ENCODE measurements around the gene ABCC12. TPM values are rescaled to one million over a fixed set of nuclear protein-coding genes. Genes with fewer than 3 reads are reported as not detected.

ABCC12 gene
- total and polyA plus RNA-seq, 2 donors (not counting 3 experiments of a cell fraction or from before 2014, with no cell fraction given): not detected

DNA sequence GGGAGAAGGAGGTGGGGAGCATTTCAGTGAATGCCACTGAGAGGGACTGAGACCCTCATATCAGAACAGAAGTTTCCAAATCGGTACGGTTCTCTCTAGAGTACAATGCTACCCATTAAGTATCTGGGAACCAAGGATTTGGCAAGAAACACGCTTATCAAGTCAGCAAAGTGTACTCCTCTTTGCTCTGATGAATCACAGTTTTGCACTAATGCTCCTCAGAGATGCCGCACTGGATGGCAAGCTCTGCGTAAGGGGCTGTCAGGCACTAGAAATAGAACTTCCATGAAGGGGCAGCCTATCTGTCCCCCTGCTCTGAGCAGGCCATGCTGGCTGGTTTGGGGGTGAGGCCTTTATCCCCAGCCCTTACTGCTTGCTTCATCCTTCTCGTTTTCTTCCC, 4.8 kb upstream of the ABCC12 start:
- POLR2A ChIA-PET: no interaction called here
- no peak for FAIRE-seq
- Histone ChIP-seq H3K36me3 (ENCODE audit: control insufficient read depth in 2 of 2, extremely low read depth in 1 of 2, insufficient read depth in 2 of 2, low read length in 2 of 2) (no peaks in the 10 kb centered on the region), H3K4me2 (ENCODE audit: insufficient read depth, low read length) (no peak overlapping the region), H2AFZ (ENCODE audit: low read depth, low read length) (no peak overlapping the region), H3K79me2 (ENCODE audit: control insufficient read depth, insufficient read depth, low read length) (no peaks in the 10 kb centered on the region), H3K27ac (ENCODE audit: insufficient read depth, low read depth, low read length) (no peak overlapping the region), H3K4me1 (ENCODE audit: control insufficient read depth, extremely low read depth, insufficient read depth, low read length) (peaks cover 2% of the 10 kb centered on the region), H3K9ac (replicated peaks; ENCODE audit: extremely low read depth, insufficient read depth, low read length) (no peak overlapping the region), H3K4me3 (replicated peaks in 1 of 3; ENCODE audit: insufficient read depth in 1 of 3, low read depth in 1 of 3, low read length in 3 of 3) (no peak overlapping the region), H3K9me3 (replicated peaks; ENCODE audit: control insufficient read depth, insufficient read depth, low read length) (no peaks in the 10 kb centered on the region), H3K9me1 (replicated peaks; ENCODE audit: control insufficient read depth, extremely low read depth, insufficient read depth, low read length) (no peaks in the 10 kb centered on the region), H4K20me1 (replicated peaks; ENCODE audit: control insufficient read depth, extremely low read depth, insufficient read depth, low read length) (no peaks in the 10 kb centered on the region), H3K27me3 (ENCODE audit: control insufficient read depth in 2 of 2, insufficient read depth in 2 of 2, low read length in 2 of 2) (no peaks in the 10 kb centered on the region)
- CTCF ChIA-PET: interaction anchor here (2.9 to 8.7 kb wide), 3 partner anchors 1018 to 1123 kb away, joined by 16 to 91 read pairs (median 21); partner anchors contain the start of gene NETO2
- DNase-seq (ENCODE audit: low read depth, low spot score): no peak
- dilution Hi-C loops (cut with MboI; ENCODE audit: extremely low pct_ligation_motif_present, low sequenced_read_pairs): no loop called here
- TF ChIP-seq, protein P1, sequence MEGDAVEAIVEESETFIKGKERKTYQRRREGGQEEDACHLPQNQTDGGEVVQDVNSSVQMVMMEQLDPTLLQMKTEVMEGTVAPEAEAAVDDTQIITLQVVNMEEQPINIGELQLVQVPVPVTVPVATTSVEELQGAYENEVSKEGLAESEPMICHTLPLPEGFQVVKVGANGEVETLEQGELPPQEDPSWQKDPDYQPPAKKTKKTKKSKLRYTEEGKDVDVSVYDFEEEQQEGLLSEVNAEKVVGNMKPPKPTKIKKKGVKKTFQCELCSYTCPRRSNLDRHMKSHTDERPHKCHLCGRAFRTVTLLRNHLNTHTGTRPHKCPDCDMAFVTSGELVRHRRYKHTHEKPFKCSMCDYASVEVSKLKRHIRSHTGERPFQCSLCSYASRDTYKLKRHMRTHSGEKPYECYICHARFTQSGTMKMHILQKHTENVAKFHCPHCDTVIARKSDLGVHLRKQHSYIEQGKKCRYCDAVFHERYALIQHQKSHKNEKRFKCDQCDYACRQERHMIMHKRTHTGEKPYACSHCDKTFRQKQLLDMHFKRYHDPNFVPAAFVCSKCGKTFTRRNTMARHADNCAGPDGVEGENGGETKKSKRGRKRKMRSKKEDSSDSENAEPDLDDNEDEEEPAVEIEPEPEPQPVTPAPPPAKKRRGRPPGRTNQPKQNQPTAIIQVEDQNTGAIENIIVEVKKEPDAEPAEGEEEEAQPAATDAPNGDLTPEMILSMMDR (IDR thresholded peaks at IDR 0.05; ENCODE audit: extremely low read depth in 1 of 2, insufficient read depth in 1 of 2, low read depth in 1 of 2, low read length in 2 of 2): no peak
- TF ChIP-seq, protein P2, sequence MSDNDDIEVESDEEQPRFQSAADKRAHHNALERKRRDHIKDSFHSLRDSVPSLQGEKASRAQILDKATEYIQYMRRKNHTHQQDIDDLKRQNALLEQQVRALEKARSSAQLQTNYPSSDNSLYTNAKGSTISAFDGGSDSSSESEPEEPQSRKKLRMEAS (IDR thresholded peaks at IDR 0.05; ENCODE audit: insufficient read depth, insufficient read length): no peak
- TF ChIP-seq MYC (IDR thresholded peaks at IDR 0.05; ENCODE audit: low read depth, low read length): no peak
- no peak for TF ChIP-seq EZH2 (IDR thresholded peaks at IDR 0.05; ENCODE audit: borderline replicate concordance, low read depth, low read length, severe bottlenecking)
- TF ChIP-seq JUN (IDR thresholded peaks at IDR 0.05; ENCODE audit: borderline replicate concordance, insufficient read depth, insufficient read length, low read depth): no peak
- TF ChIP-seq GATA2 (IDR thresholded peaks at IDR 0.05; ENCODE audit: insufficient read depth, insufficient read length, low read depth, low read length): no peak
- intact Hi-C loops (cut with micrococcal nuclease): loop anchor here (10.0 kb wide), 2 partner anchors 1186 to 1536 kb away; partner anchors contain the start of genes DNAJA2 and SHCBP1
- no TSS peak for BruUV-seq (replicated peaks)

Data from endothelial cell of umbilical vein (primary cell).